Neuronal stem cell (in vitro differentiated cells): ENCODE data around the gene HRAS.
A peak's percentile ranks its signal among the peaks of the same experiment; 100 is the strongest.

ENCODE experiments used
- DNase-seq: peaks from one replicate; pipeline ENCODE4 v3.0.0-alpha.2; 2013; ENCODE audit warnings: low spot score
- H2AFZ ChIP-seq: one replicate; pipeline ENCODE4 v1.6.1; 2013; ENCODE audit warnings: mild to moderate bottlenecking, low read length, inconsistent platforms
- H2AK5ac ChIP-seq: 2 replicates; pipeline ENCODE4 v1.6.1; 2013; ENCODE audit warnings: low read depth, mild to moderate bottlenecking, inconsistent platforms, low read length, moderate library complexity, mixed read lengths
- H2BK120ac ChIP-seq: 2 replicates; pipeline ENCODE4 v1.6.1; 2013; ENCODE audit warnings: low read depth, mild to moderate bottlenecking, inconsistent platforms, low read length, moderate library complexity, mixed read lengths
- H2BK12ac ChIP-seq: one replicate; pipeline ENCODE4 v1.6.1; 2013; ENCODE audit warnings: low read length, inconsistent platforms
- H2BK15ac ChIP-seq: 2 replicates; pipeline ENCODE4 v1.6.1; 2013; ENCODE audit warnings: mild to moderate bottlenecking, low read length, inconsistent platforms, mixed read lengths
- H2BK5ac ChIP-seq: one replicate; pipeline ENCODE4 v1.6.1; 2013; ENCODE audit warnings: inconsistent platforms, mild to moderate bottlenecking, low read length, moderate library complexity
- H3K14ac ChIP-seq: one replicate; pipeline ENCODE4 v1.6.1; 2013; ENCODE audit warnings: low read length, inconsistent platforms
- H3K18ac ChIP-seq: 2 replicates; pipeline ENCODE4 v1.6.1; 2013; ENCODE audit warnings: low read length, inconsistent platforms
- H3K23ac ChIP-seq: 2 replicates; pipeline ENCODE4 v1.6.1; 2013; ENCODE audit warnings: low read depth, mild to moderate bottlenecking, mixed read lengths, low read length, inconsistent platforms; ENCODE audit not compliant: poor library complexity
- H3K27ac ChIP-seq: replicated peaks from 3 replicates; pipeline ENCODE4 v1.5.1; 2013; ENCODE audit warnings: low read length, inconsistent platforms
- H3K27me3 ChIP-seq, 3 experiments: 2 replicates each; pipeline ENCODE4 v1.6.1; 2013; ENCODE audit warnings: low read length in 3 of 3, mild to moderate bottlenecking in 2 of 3, inconsistent platforms in 1 of 3, low read depth in 1 of 3, mixed read lengths in 1 of 3, moderate library complexity in 1 of 3; ENCODE audit not compliant: control insufficient read depth in 3 of 3, insufficient read depth in 3 of 3
- H3K36me3 ChIP-seq, 2 donors: replicated peaks in 1 of 2; 2 replicates each; pipeline ENCODE4 v1.6.1; 2013; ENCODE audit warnings: low read length in 2 of 2; ENCODE audit not compliant: control insufficient read depth in 2 of 2, insufficient read depth in 2 of 2
- H3K4ac ChIP-seq: 2 replicates; pipeline ENCODE4 v1.6.1; 2013; ENCODE audit warnings: inconsistent platforms, mild to moderate bottlenecking, low read length, moderate library complexity
- H3K4me1 ChIP-seq, 2 donors: 1 replicate in 1 of 2; 2 replicates in 1 of 2; pipeline ENCODE4 v1.6.1; 2013; ENCODE audit warnings: low read length in 2 of 2, low read depth in 1 of 2; ENCODE audit not compliant: control insufficient read depth in 2 of 2, insufficient read depth in 1 of 2
- H3K4me2 ChIP-seq: one replicate; pipeline ENCODE4 v1.6.1; 2013; ENCODE audit warnings: mild to moderate bottlenecking, low read length, inconsistent platforms; ENCODE audit not compliant: insufficient read depth, poor library complexity, severe bottlenecking
- H3K4me3 ChIP-seq, 2 donors: 2 replicates each; pipeline ENCODE4 v1.5.1; 2013; ENCODE audit warnings: low read length in 2 of 2, mild to moderate bottlenecking in 2 of 2, inconsistent platforms in 1 of 2, moderate library complexity in 1 of 2
- H3K79me1 ChIP-seq: one replicate; pipeline ENCODE4 v1.6.1; 2013; ENCODE audit warnings: low read depth, mild to moderate bottlenecking, inconsistent platforms, low read length, moderate library complexity
- H3K9ac ChIP-seq: one replicate; pipeline ENCODE4 v1.6.1; 2013; ENCODE audit warnings: mild to moderate bottlenecking, low read depth, low read length, inconsistent platforms; ENCODE audit not compliant: poor library complexity
- H3K9me3 ChIP-seq, 2 donors: replicated peaks in 1 of 2; 2 replicates each; pipeline versions ENCODE3 to v1.6.1; 2013; ENCODE audit warnings: low read length in 2 of 2, mild to moderate bottlenecking in 2 of 2, inconsistent platforms in 1 of 2, low read depth in 1 of 2, mixed read lengths in 1 of 2, moderate library complexity in 1 of 2; ENCODE audit not compliant: control insufficient read depth in 2 of 2, insufficient read depth in 1 of 2
- H4K8ac ChIP-seq: one replicate; pipeline ENCODE4 v1.6.1; 2013; ENCODE audit warnings: low read depth, mild to moderate bottlenecking, inconsistent platforms, low read length, moderate library complexity
- H4K91ac ChIP-seq: one replicate; pipeline ENCODE4 v1.6.1; 2013; ENCODE audit warnings: low read length, low read depth, mild to moderate bottlenecking, inconsistent platforms; ENCODE audit not compliant: poor library complexity
- WGBS, 2 donors: extraction: QIAGEN DNeasy Blood & Tissue Kit; methylation state at CpG; one replicate each; pipeline ENCODE4 v1.1.7; 2013; ENCODE audit warnings: missing lambda C conversion rate in 2 of 2, mixed read lengths in 1 of 2; ENCODE audit not compliant: insufficient read length in 2 of 2, insufficient replicate concordance in 1 of 2; ENCODE audit errors: extremely low coverage in 2 of 2; 5-methylcytosine and 5-hydroxymethylcytosine counted together

Gene HRAS

GRCh38 chr11:506995-507726 lies 28.2 kb downstream of the HRAS start, which contains the start of gene RNH1:
Gene RNH1, minus strand, starts transcription at chr11:507242. Its CDS starts 5,080 bp downstream, at chr11:502162.
- H2BK5ac ChIP-seq, result peak within 1 kb of the TSS; percentile 93
- peak within 1 kb of the TSS; percentile 100 for H3K9ac ChIP-seq
- peak within 1 kb of the TSS; percentile 93 for H3K27ac ChIP-seq
- H4K91ac ChIP-seq, result no peak within 1 kb of the TSS
- peaks cover 12% of the 10 kb centered on the region for H3K79me1 ChIP-seq
- peak within 1 kb of the TSS; percentile 93 to 95 for H3K4me3 ChIP-seq
- H3K14ac ChIP-seq, result peak within 1 kb of the TSS; percentile 99
- peaks cover 10 to 38% of the 10 kb centered on the region in 2 donors for H3K36me3 ChIP-seq
- peaks cover 6 to 13% of the 10 kb centered on the region in 2 donors for H3K4me1 ChIP-seq
- H2BK12ac ChIP-seq, result peak within 1 kb of the TSS; percentile 94
- peak within 1 kb of the TSS; percentile 94 for H3K4me2 ChIP-seq
- no peak within 1 kb of the TSS for H2BK15ac ChIP-seq
- H3K9me3 ChIP-seq, result no peaks in the 10 kb centered on the region
- peak within 1 kb of the TSS; percentile 100 for H4K8ac ChIP-seq
- DNase-seq, result peak; percentile 96
- H3K18ac ChIP-seq, result peak within 1 kb of the TSS; percentile 100
- peak within 1 kb of the TSS; percentile 97 for H2AFZ ChIP-seq
- no CpG with 5 or more reads among the region's 93 CpGs for WGBS, 2 donors
- peak within 1 kb of the TSS; percentile 89 for H3K4ac ChIP-seq
- H3K23ac ChIP-seq, result peak within 1 kb of the TSS; percentile 98
- H2AK5ac ChIP-seq, result peak within 1 kb of the TSS; percentile 92
- H3K27me3 ChIP-seq, result no peaks in the 10 kb centered on the region
- no peak within 1 kb of the TSS for H2BK120ac ChIP-seq

GRCh38 chr11:506238-506994 lies 29.0 kb downstream of the HRAS start:
- no peaks in the 10 kb centered on the region for H3K9me3 ChIP-seq

GRCh38 chr11:504994-505344 lies 30.4 kb downstream of the HRAS start:
- Histone ChIP-seq H2BK5ac (no peak overlapping the region), H3K14ac (no peak overlapping the region), H2AFZ (no peak overlapping the region), H3K9me3 (no peaks in the 10 kb centered on the region), H3K36me3 (peaks cover 23 to 47% of the 10 kb centered on the region in 2 donors), H3K27me3 (no peaks in the 10 kb centered on the region), H2AK5ac (no peak overlapping the region), H3K4me1 (peaks cover 6 to 13% of the 10 kb centered on the region in 2 donors), H4K91ac (no peak overlapping the region), H2BK12ac (no peak overlapping the region), H3K4ac (no peak overlapping the region), H2BK120ac (no peak overlapping the region), H2BK15ac (no peak overlapping the region), H3K79me1 (peaks cover 19% of the 10 kb centered on the region), H3K9ac (no peak overlapping the region), H3K18ac (no peak overlapping the region), H3K4me2 (no peak overlapping the region), H3K23ac (no peak overlapping the region), H3K4me3 (no peak overlapping the region), H3K27ac (no peak overlapping the region), H4K8ac (no peak overlapping the region)
- WGBS, 2 donors, result 100% methylated on average over 2 of the region's 7 CpGs; no CpG with 5 or more reads in 1 of the 2 donors
- DNase-seq, result no peak

More at GRCh38 chr11:506238-506994, 29.0 kb downstream of the HRAS start:
- DNase-seq, result no peak
- Histone ChIP-seq H3K27me3 (no peaks in the 10 kb centered on the region), H3K4ac (peak overlapping the region; percentile 66), H3K36me3 (peaks cover 14 to 42% of the 10 kb centered on the region in 2 donors), H2BK15ac (no peak overlapping the region), H3K4me1 (peaks cover 6 to 13% of the 10 kb centered on the region in 2 donors), H3K9ac (peak overlapping the region; percentile 100), H2BK5ac (peak overlapping the region; percentile 93), H2BK120ac (no peak overlapping the region), H4K91ac (no peak overlapping the region), H3K23ac (peak overlapping the region; percentile 98), H3K79me1 (peaks cover 19% of the 10 kb centered on the region), H3K4me2 (peak overlapping the region; percentile 93), H3K18ac (peak overlapping the region; percentile 100), H3K14ac (no peak overlapping the region), H3K4me3 (peak overlapping the region; percentile 93 to 95), H4K8ac (no peak overlapping the region), H2BK12ac (no peak overlapping the region), H3K27ac (peak overlapping the region; percentile 93), H2AK5ac (peak overlapping the region; percentile 53), H2AFZ (peak overlapping the region; percentile 97)
- no CpG with 5 or more reads among the region's 71 CpGs for WGBS, 2 donors
